ENCODE data around the gene LRR1.
A peak's percentile ranks its signal among the peaks of the same experiment; 100 is the strongest.

LRR1 gene

GRCh38 chr14:49594347-49595091 lies 4.2 kb upstream of the LRR1 start:
- ATAC-seq (ENCODE audit: insufficient read depth, low read depth) (no peak), DNase-seq (no peak)
- no peak overlapping the region for H3K27ac ChIP-seq (ENCODE audit: low read length)
- peaks cover 3% of the 10 kb centered on the region; the same call in 1 of the 2 replicates for H3K36me3 ChIP-seq (ENCODE audit: insufficient read depth, low read length)
- no peak overlapping the region for H3K9ac ChIP-seq (ENCODE audit: low read depth, low read length)
- H3K4me3 ChIP-seq (ENCODE audit: low read depth in 1 of 2, low read length in 2 of 2): no peak overlapping the region
- H4K20me1 ChIP-seq (ENCODE audit: insufficient read depth, low read length): no peaks in the 10 kb centered on the region
- H3K9me3 ChIP-seq (ENCODE audit: insufficient read depth, low read length, severe bottlenecking): no peaks in the 10 kb centered on the region
- TF ChIP-seq CTCF (IDR thresholded peaks at IDR 0.05; ENCODE audit: borderline replicate concordance, extremely low read depth, low read length, poor library complexity, severe bottlenecking) (no peak), EZH2 (IDR thresholded peaks at IDR 0.05; ENCODE audit: borderline replicate concordance, low read depth, low read length, severe bottlenecking) (no peak)
- H3K79me2 ChIP-seq (ENCODE audit: insufficient read depth, low read length): peaks cover 24% of the 10 kb centered on the region
- no peak overlapping the region for H2AFZ ChIP-seq (ENCODE audit: low read depth, low read length)
- H3K27me3 ChIP-seq (ENCODE audit: insufficient read depth, low read length, poor library complexity): no peaks in the 10 kb centered on the region
- no peak overlapping the region for H3K4me2 ChIP-seq (ENCODE audit: insufficient read depth, low read length)
- peaks cover 11% of the 10 kb centered on the region for H3K4me1 ChIP-seq (ENCODE audit: insufficient read depth, low read length)

- peak overlapping the region; percentile 97 for H3K27ac ChIP-seq (ENCODE audit: low read length)
- peak overlapping the region; percentile 75 to 99 for H3K4me3 ChIP-seq (ENCODE audit: low read depth in 1 of 2, low read length in 2 of 2)
- peaks cover 13% of the 10 kb centered on the region; the same call in 1 of the 2 replicates for H4K20me1 ChIP-seq (ENCODE audit: insufficient read depth, low read length)
- H2AFZ ChIP-seq (ENCODE audit: low read depth, low read length): peak overlapping the region; percentile 78
- DNase-seq: no peak
- peak overlapping the region; percentile 89 for H3K9ac ChIP-seq (ENCODE audit: low read depth, low read length)
- peaks cover 26% of the 10 kb centered on the region for H3K36me3 ChIP-seq (ENCODE audit: insufficient read depth, low read length)
- peaks cover 59% of the 10 kb centered on the region for H3K79me2 ChIP-seq (ENCODE audit: insufficient read depth, low read length)
- no peak for TF ChIP-seq CTCF (IDR thresholded peaks at IDR 0.05; ENCODE audit: borderline replicate concordance, extremely low read depth, low read length, poor library complexity, severe bottlenecking)
- ATAC-seq (ENCODE audit: insufficient read depth, low read depth): peak; percentile 15; the same call in 2 of the 3 replicates
- H3K4me2 ChIP-seq (ENCODE audit: insufficient read depth, low read length): peak overlapping the region; percentile 61
- H3K4me1 ChIP-seq (ENCODE audit: insufficient read depth, low read length): peaks cover 36% of the 10 kb centered on the region
- no peaks in the 10 kb centered on the region for H3K9me3 ChIP-seq (ENCODE audit: insufficient read depth, low read length, severe bottlenecking)
- H3K27me3 ChIP-seq (ENCODE audit: insufficient read depth, low read length, poor library complexity): no peaks in the 10 kb centered on the region
Measured at GRCh38 chr14:49598189-49598484, 603 bp upstream of the LRR1 start.

GRCh38 chr14:49607583-49607982 lies 8.8 kb downstream of the LRR1 start:
- H3K79me2 ChIP-seq (ENCODE audit: insufficient read depth, low read length): peaks cover 97% of the 10 kb centered on the region
- TF ChIP-seq EZH2 (IDR thresholded peaks at IDR 0.05; ENCODE audit: borderline replicate concordance, low read depth, low read length, severe bottlenecking) (no peak), CTCF (IDR thresholded peaks at IDR 0.05; ENCODE audit: borderline replicate concordance, extremely low read depth, low read length, poor library complexity, severe bottlenecking) (no peak)

More at GRCh38 chr14:49607583-49607982, 8.8 kb downstream of the LRR1 start:
- H3K9me3 ChIP-seq (ENCODE audit: insufficient read depth, low read length, severe bottlenecking): no peaks in the 10 kb centered on the region
- no peak overlapping the region for H3K4me2 ChIP-seq (ENCODE audit: insufficient read depth, low read length)
- peaks cover 17% of the 10 kb centered on the region for H3K4me1 ChIP-seq (ENCODE audit: insufficient read depth, low read length)
- no peak overlapping the region for H3K4me3 ChIP-seq (ENCODE audit: low read depth in 1 of 2, low read length in 2 of 2)
- H3K9ac ChIP-seq (ENCODE audit: low read depth, low read length): no peak overlapping the region
- H2AFZ ChIP-seq (ENCODE audit: low read depth, low read length): no peak overlapping the region
- H3K27me3 ChIP-seq (ENCODE audit: insufficient read depth, low read length, poor library complexity): no peaks in the 10 kb centered on the region
- peaks cover 18% of the 10 kb centered on the region for H4K20me1 ChIP-seq (ENCODE audit: insufficient read depth, low read length)
- peaks cover 84% of the 10 kb centered on the region for H3K36me3 ChIP-seq (ENCODE audit: insufficient read depth, low read length)
- ATAC-seq (ENCODE audit: insufficient read depth, low read depth) (no peak), DNase-seq (no peak)
- H3K27ac ChIP-seq (ENCODE audit: low read length): no peak overlapping the region

Data from DND-41 (cell line).